ENCODE data around the gene SLC6A18. TPM values are rescaled to one million over a fixed set of nuclear protein-coding genes. Genes with fewer than 3 reads are reported as not detected.

SLC6A18 gene
- total RNA-seq, 1 experiment from 2014 or later, result not detected

GRCh38 chr5:1199649-1200494, 25.3 kb upstream of the SLC6A18 start:
- DNase-seq, result no peak
- H2AFZ ChIP-seq (ENCODE audit: low read length), result no peak overlapping the region
- H3K9ac ChIP-seq (ENCODE audit: low read length), result no peak overlapping the region
- H3K27ac ChIP-seq (ENCODE audit: low read length), result no peak overlapping the region
- H3K36me3 ChIP-seq (ENCODE audit: insufficient read depth, low read length), result no peaks in the 10 kb centered on the region
- no peaks in the 10 kb centered on the region for H3K4me1 ChIP-seq (ENCODE audit: low read length)
- H3K27me3 ChIP-seq (ENCODE audit: low read length), result no peaks in the 10 kb centered on the region
- no peaks in the 10 kb centered on the region for H3K9me2 ChIP-seq (replicated peaks; ENCODE audit: insufficient read depth, low read length)
- no peak overlapping the region for H3K4me3 ChIP-seq (ENCODE audit: low read length)
- H3K4me2 ChIP-seq (ENCODE audit: low read depth, low read length, poor library complexity, severe bottlenecking), result no peak overlapping the region
- no peaks in the 10 kb centered on the region for H4K20me1 ChIP-seq (ENCODE audit: insufficient read depth, low read depth, low read length)
- H3K9me3 ChIP-seq (ENCODE audit: low read length), result no peaks in the 10 kb centered on the region
- no peaks in the 10 kb centered on the region for H3K79me2 ChIP-seq (ENCODE audit: low read length)

DNA sequence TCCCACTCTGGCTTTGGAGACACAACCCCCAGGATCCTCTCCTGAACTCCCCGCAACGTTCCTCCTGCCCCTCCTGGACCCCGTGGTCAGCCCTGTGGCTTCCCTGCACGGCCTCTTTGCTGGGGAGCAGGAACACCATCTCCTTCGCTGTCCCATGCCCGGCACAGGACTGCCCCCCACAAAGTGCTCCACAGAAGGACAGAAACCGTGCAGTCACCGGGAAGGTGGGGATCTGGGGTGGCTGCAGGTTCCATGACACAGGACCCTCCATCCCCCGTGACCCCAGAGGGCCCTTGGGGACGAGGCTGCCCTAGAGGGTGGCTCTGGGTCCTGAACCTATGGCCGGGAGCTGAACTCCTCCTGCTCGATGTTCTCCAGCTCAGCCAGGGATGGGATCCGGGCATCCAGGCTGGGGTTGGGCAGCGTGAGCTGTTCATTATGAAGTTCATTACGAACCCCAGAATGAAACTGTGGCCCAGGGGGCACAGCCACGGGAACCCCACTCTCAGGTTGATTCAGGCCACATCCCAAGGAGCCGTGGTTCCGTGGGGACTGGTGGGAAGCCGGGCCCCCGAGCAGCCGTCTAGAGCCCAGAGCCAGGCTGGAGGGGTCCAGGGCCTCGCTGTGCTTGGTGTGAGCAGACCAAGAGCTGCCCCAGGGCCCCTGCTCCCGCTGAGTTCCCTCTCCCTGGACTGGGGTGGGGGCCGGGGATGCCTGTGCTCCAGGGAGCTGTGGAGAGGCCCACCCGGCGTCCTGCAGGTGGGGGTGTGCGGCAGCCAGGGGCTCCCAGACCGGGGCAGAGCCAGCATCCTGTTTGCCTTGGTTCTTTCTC, 24.5 kb upstream of the SLC6A18 start:
- H2AFZ ChIP-seq (ENCODE audit: low read length), result no peak overlapping the region
- no peak overlapping the region for H3K9ac ChIP-seq (ENCODE audit: low read length)
- H3K36me3 ChIP-seq (ENCODE audit: insufficient read depth, low read length), result no peaks in the 10 kb centered on the region
- H3K4me2 ChIP-seq (ENCODE audit: low read depth, low read length, poor library complexity, severe bottlenecking), result no peak overlapping the region
- H3K9me2 ChIP-seq (replicated peaks; ENCODE audit: insufficient read depth, low read length), result no peaks in the 10 kb centered on the region
- H3K4me1 ChIP-seq (ENCODE audit: low read length), result no peaks in the 10 kb centered on the region
- H3K27ac ChIP-seq (ENCODE audit: low read length), result no peak overlapping the region
- no peak overlapping the region for H3K4me3 ChIP-seq (ENCODE audit: low read length)
- H3K79me2 ChIP-seq (ENCODE audit: low read length), result no peaks in the 10 kb centered on the region
- H3K27me3 ChIP-seq (ENCODE audit: low read length), result no peaks in the 10 kb centered on the region
- DNase-seq, result no peak
- no peaks in the 10 kb centered on the region for H4K20me1 ChIP-seq (ENCODE audit: insufficient read depth, low read depth, low read length)
- no peaks in the 10 kb centered on the region for H3K9me3 ChIP-seq (ENCODE audit: low read length)

- no peak within 1 kb of the TSS for H3K4me3 ChIP-seq (ENCODE audit: low read length)
- H3K4me2 ChIP-seq (ENCODE audit: low read depth, low read length, poor library complexity, severe bottlenecking), result no peak within 1 kb of the TSS
- H2AFZ ChIP-seq (ENCODE audit: low read length), result no peak within 1 kb of the TSS
- H3K4me1 ChIP-seq (ENCODE audit: low read length), result no peaks in the 10 kb centered on the region
- no peaks in the 10 kb centered on the region for H3K9me2 ChIP-seq (replicated peaks; ENCODE audit: insufficient read depth, low read length)
- no peak within 1 kb of the TSS for H3K27ac ChIP-seq (ENCODE audit: low read length)
- no peak for DNase-seq
- H3K9ac ChIP-seq (ENCODE audit: low read length), result no peak within 1 kb of the TSS
- H4K20me1 ChIP-seq (ENCODE audit: insufficient read depth, low read depth, low read length), result no peaks in the 10 kb centered on the region
- no peaks in the 10 kb centered on the region for H3K27me3 ChIP-seq (ENCODE audit: low read length)
- no peaks in the 10 kb centered on the region for H3K9me3 ChIP-seq (ENCODE audit: low read length)
- H3K36me3 ChIP-seq (ENCODE audit: insufficient read depth, low read length), result no peaks in the 10 kb centered on the region
- no peaks in the 10 kb centered on the region for H3K79me2 ChIP-seq (ENCODE audit: low read length)
Measured at GRCh38 chr5:1201327-1202025, 23.7 kb upstream of the SLC6A18 start, which contains the start of gene SLC6A19. Gene SLC6A19, plus strand, starts transcription at chr5:1201595. Its CDS starts 56 bp downstream, at chr5:1201651.

DNA sequence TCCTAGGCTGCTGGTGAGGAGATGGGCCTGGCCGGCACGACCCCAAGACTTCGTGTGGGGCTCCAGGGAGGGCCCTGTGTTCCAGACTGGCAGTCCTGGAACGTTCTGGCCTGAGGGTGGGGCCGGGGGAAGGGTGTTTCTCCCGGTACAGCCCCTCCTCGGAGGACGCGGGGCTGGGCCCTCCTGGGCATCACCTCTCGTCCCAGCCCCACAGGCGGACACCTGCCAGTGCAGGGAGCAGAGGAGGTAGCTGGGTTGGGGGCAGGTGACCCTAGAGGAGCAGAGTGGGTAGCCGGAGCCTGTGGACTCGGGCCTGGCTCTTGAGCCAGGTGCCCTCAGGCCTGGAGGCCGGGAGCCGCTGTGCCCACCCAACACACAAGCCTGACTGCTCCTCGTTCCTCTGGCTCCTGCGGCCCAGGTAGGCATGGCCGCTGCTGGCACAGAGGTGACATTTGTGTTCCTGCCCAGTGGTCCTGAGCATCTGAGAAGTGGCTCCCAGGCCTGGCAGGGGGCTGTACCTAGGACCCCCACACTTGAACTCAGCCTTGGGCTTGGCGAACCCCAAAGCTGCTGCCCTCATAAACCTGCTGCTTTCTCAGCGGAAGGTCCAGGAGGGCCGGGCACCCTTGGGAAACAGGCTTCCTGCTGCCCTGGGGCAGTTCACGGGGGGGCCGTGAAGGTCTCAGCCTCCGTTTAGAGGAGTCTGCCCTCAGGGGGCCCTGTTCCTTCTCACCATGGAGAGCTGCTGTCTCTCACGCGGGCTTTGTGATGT, 23.0 kb upstream of the SLC6A18 start:
- Histone ChIP-seq H3K27ac (ENCODE audit: low read length) (no peak overlapping the region), H3K27me3 (ENCODE audit: low read length) (no peaks in the 10 kb centered on the region), H3K36me3 (ENCODE audit: insufficient read depth, low read length) (no peaks in the 10 kb centered on the region), H4K20me1 (ENCODE audit: insufficient read depth, low read depth, low read length) (no peaks in the 10 kb centered on the region), H3K79me2 (ENCODE audit: low read length) (no peaks in the 10 kb centered on the region), H3K4me2 (ENCODE audit: low read depth, low read length, poor library complexity, severe bottlenecking) (no peak overlapping the region), H2AFZ (ENCODE audit: low read length) (no peak overlapping the region), H3K9me3 (ENCODE audit: low read length) (no peaks in the 10 kb centered on the region), H3K4me3 (ENCODE audit: low read length) (no peak overlapping the region), H3K4me1 (ENCODE audit: low read length) (no peaks in the 10 kb centered on the region), H3K9me2 (replicated peaks; ENCODE audit: insufficient read depth, low read length) (no peaks in the 10 kb centered on the region), H3K9ac (ENCODE audit: low read length) (no peak overlapping the region)
- no peak for DNase-seq

GRCh38 chr5:1202798-1203185, 22.4 kb upstream of the SLC6A18 start:
- H3K27ac ChIP-seq (ENCODE audit: low read length), result no peak overlapping the region
- no peak overlapping the region for H3K4me2 ChIP-seq (ENCODE audit: low read depth, low read length, poor library complexity, severe bottlenecking)
- no peaks in the 10 kb centered on the region for H3K36me3 ChIP-seq (ENCODE audit: insufficient read depth, low read length)
- no peaks in the 10 kb centered on the region for H3K27me3 ChIP-seq (ENCODE audit: low read length)
- H4K20me1 ChIP-seq (ENCODE audit: insufficient read depth, low read depth, low read length), result no peaks in the 10 kb centered on the region
- no peak overlapping the region for H3K9ac ChIP-seq (ENCODE audit: low read length)
- no peaks in the 10 kb centered on the region for H3K9me3 ChIP-seq (ENCODE audit: low read length)
- no peaks in the 10 kb centered on the region for H3K9me2 ChIP-seq (replicated peaks; ENCODE audit: insufficient read depth, low read length)
- no peak overlapping the region for H2AFZ ChIP-seq (ENCODE audit: low read length)
- H3K79me2 ChIP-seq (ENCODE audit: low read length), result no peaks in the 10 kb centered on the region
- no peaks in the 10 kb centered on the region for H3K4me1 ChIP-seq (ENCODE audit: low read length)
- DNase-seq, result no peak
- H3K4me3 ChIP-seq (ENCODE audit: low read length), result no peak overlapping the region

- H3K9ac ChIP-seq (ENCODE audit: low read length), result no peak overlapping the region
- no peaks in the 10 kb centered on the region for H4K20me1 ChIP-seq (ENCODE audit: insufficient read depth, low read depth, low read length)
- H3K36me3 ChIP-seq (ENCODE audit: insufficient read depth, low read length), result no peaks in the 10 kb centered on the region
- no peaks in the 10 kb centered on the region for H3K9me2 ChIP-seq (replicated peaks; ENCODE audit: insufficient read depth, low read length)
- no peaks in the 10 kb centered on the region for H3K9me3 ChIP-seq (ENCODE audit: low read length)
- H3K79me2 ChIP-seq (ENCODE audit: low read length), result no peaks in the 10 kb centered on the region
- no peak for DNase-seq
- no peak overlapping the region for H2AFZ ChIP-seq (ENCODE audit: low read length)
- no peaks in the 10 kb centered on the region for H3K4me1 ChIP-seq (ENCODE audit: low read length)
- no peak overlapping the region for H3K27ac ChIP-seq (ENCODE audit: low read length)
- H3K4me2 ChIP-seq (ENCODE audit: low read depth, low read length, poor library complexity, severe bottlenecking), result no peak overlapping the region
- H3K27me3 ChIP-seq (ENCODE audit: low read length), result no peaks in the 10 kb centered on the region
- no peak overlapping the region for H3K4me3 ChIP-seq (ENCODE audit: low read length)
Measured at GRCh38 chr5:1203311-1203967, 21.7 kb upstream of the SLC6A18 start.

- no peak overlapping the region for H3K9ac ChIP-seq (ENCODE audit: low read length)
Measured at GRCh38 chr5:1203968-1204692, 21.1 kb upstream of the SLC6A18 start.

More at GRCh38 chr5:1203968-1204692, 21.1 kb upstream of the SLC6A18 start:
- no peaks in the 10 kb centered on the region for H3K36me3 ChIP-seq (ENCODE audit: insufficient read depth, low read length)
- no peaks in the 10 kb centered on the region for H3K9me2 ChIP-seq (replicated peaks; ENCODE audit: insufficient read depth, low read length)
- no peaks in the 10 kb centered on the region for H3K79me2 ChIP-seq (ENCODE audit: low read length)
- no peaks in the 10 kb centered on the region for H3K27me3 ChIP-seq (ENCODE audit: low read length)
- no peak overlapping the region for H3K27ac ChIP-seq (ENCODE audit: low read length)
- no peak overlapping the region for H2AFZ ChIP-seq (ENCODE audit: low read length)
- H3K9me3 ChIP-seq (ENCODE audit: low read length), result no peaks in the 10 kb centered on the region
- no peak overlapping the region for H3K4me3 ChIP-seq (ENCODE audit: low read length)
- no peaks in the 10 kb centered on the region for H3K4me1 ChIP-seq (ENCODE audit: low read length)
- no peaks in the 10 kb centered on the region for H4K20me1 ChIP-seq (ENCODE audit: insufficient read depth, low read depth, low read length)
- no peak for DNase-seq
- H3K4me2 ChIP-seq (ENCODE audit: low read depth, low read length, poor library complexity, severe bottlenecking), result no peak overlapping the region

Data from Karpas-422 (cell line).